HepG2 (cell line): Measurements from ENCODE around the gene KIF25.

Experiments
- ZNF766 ChIP-seq: sonication (generic); formaldehyde crosslinking; IDR thresholded peaks from 2 replicates; pipeline ENCODE4 v1.5.0; 2020; ENCODE audit warnings: missing genetic modification reagents, borderline replicate concordance
- ZNF776 ChIP-seq: sonication (generic); formaldehyde crosslinking; IDR thresholded peaks from 2 replicates; pipeline ENCODE4 v1.4.0; 2020; ENCODE audit warnings: mild to moderate bottlenecking, missing genetic modification reagents
- TF ChIP-seq, protein P1 (sequence below): sonication (generic); formaldehyde crosslinking; IDR thresholded peaks from 2 replicates; pipeline ENCODE4 v1.4.0; 2020; ENCODE audit warnings: missing genetic modification reagents, borderline replicate concordance

DNA sequence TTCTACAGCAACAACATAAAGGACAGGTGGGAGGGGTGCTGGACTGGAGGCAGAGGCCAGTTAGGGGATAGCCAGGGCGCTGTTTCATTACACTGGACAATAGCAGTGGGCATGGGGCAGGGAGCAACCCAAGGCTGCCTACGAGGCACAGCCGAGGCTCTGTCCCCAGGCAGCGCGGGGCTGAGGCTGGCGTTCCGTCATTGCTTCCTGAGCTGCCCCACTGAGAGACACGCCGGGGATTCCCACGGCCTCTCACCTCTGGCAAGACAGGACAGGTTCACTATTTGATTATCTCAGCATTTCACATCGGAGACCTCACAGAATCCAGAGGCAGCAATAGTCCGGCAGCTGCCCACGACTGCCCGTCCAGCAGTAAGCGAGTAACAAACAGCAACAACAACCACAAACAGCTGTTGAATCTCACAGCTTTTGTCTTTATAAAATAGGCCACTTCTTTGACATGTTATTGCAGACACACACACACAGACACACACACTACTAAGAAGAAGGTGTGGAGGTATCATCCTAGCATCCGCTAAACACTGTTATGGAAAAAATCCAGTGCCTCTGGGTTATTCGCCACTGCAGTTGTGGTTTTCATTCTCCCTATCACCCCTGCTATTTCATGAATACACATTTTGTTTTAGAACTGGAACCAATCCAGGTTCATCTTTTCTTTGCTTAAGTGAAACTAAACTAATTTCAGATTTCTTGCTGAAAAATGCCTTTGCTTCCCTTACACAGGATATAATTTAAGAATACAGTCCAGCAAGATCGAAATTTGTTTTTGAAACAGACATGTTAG lies 19.5 kb downstream of the KIF25 start:
- no peak for TF ChIP-seq ZNF776 (CRISPR knock-in tag)
- TF ChIP-seq ZNF766 (CRISPR knock-in tag) = no peak
- TF ChIP-seq, protein P1, sequence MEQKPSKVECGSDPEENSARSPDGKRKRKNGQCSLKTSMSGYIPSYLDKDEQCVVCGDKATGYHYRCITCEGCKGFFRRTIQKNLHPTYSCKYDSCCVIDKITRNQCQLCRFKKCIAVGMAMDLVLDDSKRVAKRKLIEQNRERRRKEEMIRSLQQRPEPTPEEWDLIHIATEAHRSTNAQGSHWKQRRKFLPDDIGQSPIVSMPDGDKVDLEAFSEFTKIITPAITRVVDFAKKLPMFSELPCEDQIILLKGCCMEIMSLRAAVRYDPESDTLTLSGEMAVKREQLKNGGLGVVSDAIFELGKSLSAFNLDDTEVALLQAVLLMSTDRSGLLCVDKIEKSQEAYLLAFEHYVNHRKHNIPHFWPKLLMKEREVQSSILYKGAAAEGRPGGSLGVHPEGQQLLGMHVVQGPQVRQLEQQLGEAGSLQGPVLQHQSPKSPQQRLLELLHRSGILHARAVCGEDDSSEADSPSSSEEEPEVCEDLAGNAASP = no peak
